Stimulated activated naive CD8-positive, alpha-beta T cell treated with anti-CD3 and anti-CD28 coated beads, Interleukin-15, amount 100 ng/mL, for 72 hours (primary cell): ENCODE data around the gene SIVA1.
"Not testable (repeated sequence)": the region's sequence is repeated elsewhere in the genome, so short reads cannot be mapped to it uniquely, and the experiment has no call there.

Experiments
- ATAC-seq: fragments of 150-1000 bp; cut with Tn5 transposase; 2 replicates; pipeline ENCODE4 v1.10.0; 2021; ENCODE audit warnings: mild to moderate bottlenecking, moderate library complexity
- DNase-seq, 2 donors: peaks; one replicate each; pipeline ENCODE4 v3.0.0; 2021 to 2022
- H3K27ac Mint-ChIP-seq, 2 donors: one replicate each; pipeline ENCODE4 v1.8.0; 2022; ENCODE audit warnings: mild to moderate bottlenecking in 2 of 2, mixed read lengths in 2 of 2, moderate library complexity in 2 of 2
- H3K27me3 Mint-ChIP-seq: one replicate; pipeline ENCODE4 v1.8.0; 2022; ENCODE audit warnings: mixed read lengths
- H3K4me1 Mint-ChIP-seq: one replicate; pipeline ENCODE4 v1.8.0; 2022; ENCODE audit warnings: mild to moderate bottlenecking, mixed read lengths
- H3K4me3 Mint-ChIP-seq, 2 donors: one replicate each; pipeline ENCODE4 v1.8.0; 2022; ENCODE audit warnings: mild to moderate bottlenecking in 2 of 2, mixed read lengths in 2 of 2, moderate library complexity in 1 of 2
- H3K9me3 Mint-ChIP-seq, 2 donors: one replicate each; pipeline ENCODE4 v1.8.0; 2022; ENCODE audit warnings: mixed read lengths in 2 of 2

The SIVA1 gene

DNA sequence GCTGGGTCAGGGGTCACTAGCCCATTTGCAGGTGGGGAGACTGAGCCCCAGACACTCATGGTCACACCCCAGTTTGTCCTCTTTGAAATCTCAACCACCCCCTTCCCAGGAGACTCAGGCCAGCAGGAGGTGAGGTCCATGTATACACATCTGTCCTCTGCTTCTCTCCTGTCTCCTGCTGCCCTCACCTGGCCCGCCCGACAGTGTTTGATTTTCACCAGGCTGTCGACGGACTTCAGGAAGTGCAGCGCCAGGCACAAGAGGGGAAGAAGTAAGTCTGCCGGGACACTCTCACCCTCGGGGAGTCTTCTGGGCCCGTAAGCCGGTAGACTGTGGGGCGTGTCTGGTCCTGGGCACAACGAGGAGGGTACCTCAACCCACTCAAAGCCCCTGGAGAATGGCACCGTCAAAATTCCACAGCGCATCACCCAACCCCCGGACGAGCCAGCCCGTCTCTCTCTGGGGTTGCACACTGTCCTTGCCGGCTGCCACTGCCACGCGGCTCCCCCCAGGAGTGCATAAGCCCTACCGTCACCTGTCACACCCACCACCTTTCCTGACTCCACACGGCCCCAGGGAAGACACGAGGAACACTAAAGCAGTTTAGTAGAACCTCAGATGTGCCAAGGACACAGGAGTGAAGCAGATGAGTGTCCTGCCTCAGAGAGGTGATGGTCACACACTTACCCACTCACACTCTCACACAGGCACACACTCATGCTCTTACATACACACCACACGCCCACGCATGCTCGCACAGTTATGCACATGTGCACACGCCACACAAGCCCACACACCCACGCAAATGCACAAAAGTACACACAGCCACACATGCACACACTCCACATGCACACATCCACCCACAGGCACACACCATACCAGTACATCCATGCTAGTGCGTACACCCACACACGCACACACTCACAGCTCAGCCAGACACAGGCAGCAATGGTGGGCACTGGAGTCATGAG is 13.1 kb upstream of the SIVA1 start:
- Mint-ChIP-seq H3K9me3 (no peaks in the 10 kb centered on the region), H3K4me1 (no peaks in the 10 kb centered on the region), H3K27ac (no peak overlapping the region), H3K27me3 (no peaks in the 10 kb centered on the region), H3K4me3 (no peak overlapping the region)
- DNase-seq = no peak
- ATAC-seq = no peak

DNA sequence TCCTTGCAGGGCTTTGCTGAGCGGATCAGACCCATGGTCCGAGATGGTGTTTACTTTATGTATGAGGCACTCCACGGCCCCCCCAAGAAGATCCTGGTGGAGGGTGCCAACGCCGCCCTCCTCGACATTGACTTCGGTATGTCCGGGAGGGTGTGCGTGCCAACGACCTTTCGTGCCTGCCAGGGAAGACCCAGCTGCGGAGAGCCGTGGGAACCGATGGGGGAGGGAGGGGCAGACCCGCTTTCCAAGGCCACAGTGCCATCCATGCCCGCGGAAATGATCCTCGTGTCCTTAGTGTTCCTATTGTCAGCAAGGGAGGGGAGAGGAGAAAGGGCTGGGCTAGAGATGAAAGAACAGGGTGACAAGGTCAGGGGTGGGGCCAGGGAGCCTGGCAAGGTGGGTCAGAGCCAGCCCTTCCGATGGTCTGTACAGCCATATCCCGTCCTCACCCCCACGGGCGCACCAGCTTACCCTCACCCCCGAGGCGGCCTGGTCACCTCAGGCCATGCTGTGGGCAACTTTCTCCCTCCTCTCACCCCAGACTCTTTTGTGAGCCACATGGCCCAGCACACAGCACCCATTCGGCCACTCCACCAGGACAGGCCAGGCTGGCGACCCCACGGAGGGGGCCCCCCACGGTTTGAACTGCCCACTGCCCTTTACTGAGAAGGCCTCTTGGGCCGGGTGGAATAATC is 11.7 kb upstream of the SIVA1 start:
- ATAC-seq (no peak), DNase-seq (no peak)
- no peak overlapping the region for H3K4me3 Mint-ChIP-seq
- H3K4me1 Mint-ChIP-seq = peaks cover 8% of the 10 kb centered on the region
- H3K27me3 Mint-ChIP-seq = no peaks in the 10 kb centered on the region
- H3K9me3 Mint-ChIP-seq = no peaks in the 10 kb centered on the region
- H3K27ac Mint-ChIP-seq = peak overlapping the region in 1 of 2 donors; percentile 5

- Mint-ChIP-seq H3K9me3 (no peaks in the 10 kb centered on the region), H3K27ac (no peak overlapping the region), H3K4me3 (no peak overlapping the region), H3K4me1 (peaks cover 12% of the 10 kb centered on the region), H3K27me3 (no peaks in the 10 kb centered on the region)
- DNase-seq (no peak), ATAC-seq (peak; percentile 7)
These were observed 11.1 kb upstream of the SIVA1 start for GRCh38 chr14:104741803-104742251.

DNA sequence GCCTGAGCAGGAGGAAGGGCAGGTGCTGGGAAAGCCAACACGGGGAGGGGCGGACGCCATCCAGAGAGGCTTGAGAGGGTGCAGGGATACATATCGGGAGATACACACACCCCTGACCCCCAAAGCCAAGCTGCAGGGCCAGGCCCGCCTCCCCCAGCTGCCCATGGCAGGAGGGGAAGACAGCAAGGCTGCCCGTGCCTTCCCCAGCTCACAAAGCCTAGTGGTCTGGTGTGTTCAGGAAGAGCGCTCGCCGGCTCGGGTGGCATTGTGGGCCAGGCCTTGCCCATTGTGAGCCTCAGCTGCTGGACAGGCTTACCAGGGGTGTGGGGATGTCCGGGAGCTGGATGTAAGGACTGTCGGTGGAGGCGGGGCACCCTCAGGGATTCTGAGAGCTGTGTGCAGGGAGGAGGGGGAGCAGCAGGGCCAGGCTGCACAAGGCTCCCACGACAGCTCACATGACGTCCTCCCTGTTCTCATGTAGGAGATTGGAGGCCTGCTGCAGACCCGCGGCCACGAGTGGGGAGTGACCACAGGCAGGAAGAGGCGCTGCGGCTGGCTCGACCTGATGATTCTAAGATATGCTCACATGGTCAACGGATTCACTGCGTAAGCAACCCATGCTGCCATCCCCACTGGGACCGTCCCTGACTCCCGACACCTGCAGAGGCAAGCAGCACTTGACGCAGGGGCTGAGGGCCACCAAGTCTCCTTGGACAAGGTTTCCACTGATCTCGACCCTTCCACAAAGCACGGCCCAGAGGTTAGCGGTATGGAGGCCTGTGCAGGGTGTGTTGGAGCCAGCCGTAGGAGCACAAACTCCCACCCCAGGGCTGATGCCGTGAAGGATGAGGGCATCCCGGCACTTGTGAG is 10.1 kb upstream of the SIVA1 start:
- Mint-ChIP-seq H3K4me1 (peaks cover 12% of the 10 kb centered on the region), H3K27me3 (no peaks in the 10 kb centered on the region), H3K27ac (no peak overlapping the region), H3K4me3 (no peak overlapping the region), H3K9me3 (no peaks in the 10 kb centered on the region)
- ATAC-seq (no peak), DNase-seq (no peak)

- ATAC-seq (no peak), DNase-seq (no peak)
- no peak overlapping the region for H3K27ac Mint-ChIP-seq
- H3K27me3 Mint-ChIP-seq = no peaks in the 10 kb centered on the region
- H3K9me3 Mint-ChIP-seq = no peaks in the 10 kb centered on the region
- peaks cover 12% of the 10 kb centered on the region for H3K4me1 Mint-ChIP-seq
- H3K4me3 Mint-ChIP-seq = no peak overlapping the region
These were observed 9.2 kb upstream of the SIVA1 start for GRCh38 chr14:104743461-104744380.

GRCh38 chr14:104744484-104744883 is 8.5 kb upstream of the SIVA1 start:
- no peak overlapping the region for H3K27ac Mint-ChIP-seq
- H3K9me3 Mint-ChIP-seq = no peaks in the 10 kb centered on the region

GRCh38 chr14:104745431-104745830 is 7.5 kb upstream of the SIVA1 start:
- H3K4me1 Mint-ChIP-seq = peaks cover 12% of the 10 kb centered on the region

More at GRCh38 chr14:104744484-104744883, 8.5 kb upstream of the SIVA1 start:
- DNase-seq (no peak), ATAC-seq (no peak)
- Mint-ChIP-seq H3K4me1 (peaks cover 12% of the 10 kb centered on the region), H3K27me3 (no peaks in the 10 kb centered on the region), H3K4me3 (no peak overlapping the region)

GRCh38 chr14:104746071-104746545 is 6.8 kb upstream of the SIVA1 start:
- no peak overlapping the region for H3K27ac Mint-ChIP-seq
- no peaks in the 10 kb centered on the region for H3K9me3 Mint-ChIP-seq
- no peaks in the 10 kb centered on the region for H3K27me3 Mint-ChIP-seq
- peak; percentile 76 for ATAC-seq
- H3K4me1 Mint-ChIP-seq = peaks cover 12% of the 10 kb centered on the region
- peak overlapping the region in 1 of 2 donors; percentile 3 for H3K4me3 Mint-ChIP-seq
- DNase-seq = peak in 1 of 2 donors; percentile 48

More at GRCh38 chr14:104745431-104745830, 7.5 kb upstream of the SIVA1 start:
- Mint-ChIP-seq H3K9me3 (no peaks in the 10 kb centered on the region), H3K4me3 (no peak overlapping the region), H3K27ac (no peak overlapping the region), H3K27me3 (no peaks in the 10 kb centered on the region)
- no peak for ATAC-seq
- no peak for DNase-seq

DNA sequence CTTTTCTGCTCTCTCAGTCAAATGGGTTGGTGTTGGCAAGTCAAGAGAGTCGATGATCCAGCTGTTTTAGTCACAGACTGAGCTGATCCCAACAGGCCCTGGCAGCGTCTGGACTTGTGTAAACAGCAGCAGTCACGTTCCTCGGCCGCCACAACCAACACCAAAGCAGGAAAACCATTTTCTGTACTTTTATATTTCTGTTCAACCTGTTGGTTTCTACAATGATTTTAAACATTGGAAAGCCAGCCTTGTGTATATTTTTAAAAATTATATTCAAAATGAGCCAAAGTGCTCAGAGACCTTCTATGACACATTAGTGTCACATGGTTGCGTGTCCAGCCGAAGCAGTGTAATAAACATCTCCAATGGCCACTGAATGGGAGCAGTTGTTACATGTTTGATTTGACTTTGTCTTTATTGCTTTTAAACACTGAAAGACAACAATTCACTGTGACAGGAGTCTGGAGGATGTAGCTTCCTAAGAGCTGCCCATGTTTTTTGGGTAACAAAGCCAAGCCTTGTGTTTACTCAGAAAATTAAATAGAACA is 5.9 kb upstream of the SIVA1 start:
- H3K27me3 Mint-ChIP-seq = no peaks in the 10 kb centered on the region
- no peak overlapping the region for H3K4me3 Mint-ChIP-seq
- peaks cover 12% of the 10 kb centered on the region for H3K4me1 Mint-ChIP-seq
- H3K27ac Mint-ChIP-seq = no peak overlapping the region
- no peaks in the 10 kb centered on the region for H3K9me3 Mint-ChIP-seq
- no peak for ATAC-seq
- DNase-seq = no peak

- no peak overlapping the region for H3K27ac Mint-ChIP-seq
- no peaks in the 10 kb centered on the region for H3K27me3 Mint-ChIP-seq
- no peak for DNase-seq
- no peaks in the 10 kb centered on the region for H3K9me3 Mint-ChIP-seq
- no peak overlapping the region for H3K4me3 Mint-ChIP-seq
- peaks cover 12% of the 10 kb centered on the region for H3K4me1 Mint-ChIP-seq
- no peak for ATAC-seq
These were observed 5.1 kb upstream of the SIVA1 start for GRCh38 chr14:104747876-104748275.

GRCh38 chr14:104749111-104749649 is 3.8 kb upstream of the SIVA1 start:
- H3K4me1 Mint-ChIP-seq = peaks cover 22% of the 10 kb centered on the region
- H3K4me3 Mint-ChIP-seq = no peak overlapping the region
- H3K27ac Mint-ChIP-seq = peak overlapping the region in 1 of 2 donors; percentile 66
- DNase-seq = no peak
- H3K9me3 Mint-ChIP-seq = no peaks in the 10 kb centered on the region
- no peaks in the 10 kb centered on the region for H3K27me3 Mint-ChIP-seq
- ATAC-seq = no peak

- no peaks in the 10 kb centered on the region for H3K27me3 Mint-ChIP-seq
These were observed 2.7 kb upstream of the SIVA1 start for GRCh38 chr14:104750056-104750752.

GRCh38 chr14:104750753-104751057 is 2.2 kb upstream of the SIVA1 start:
- H3K4me1 Mint-ChIP-seq = peaks cover 35% of the 10 kb centered on the region
- not testable (repeated sequence) for H3K27me3 Mint-ChIP-seq, H3K9me3 Mint-ChIP-seq, H3K27ac Mint-ChIP-seq, ATAC-seq, H3K4me3 Mint-ChIP-seq, DNase-seq

More at GRCh38 chr14:104750056-104750752, 2.7 kb upstream of the SIVA1 start:
- no peak overlapping the region for H3K4me3 Mint-ChIP-seq
- H3K4me1 Mint-ChIP-seq = peaks cover 32% of the 10 kb centered on the region
- ATAC-seq (no peak), DNase-seq (no peak)
- no peak overlapping the region for H3K27ac Mint-ChIP-seq
- no peaks in the 10 kb centered on the region for H3K9me3 Mint-ChIP-seq
